ENCODE data around the gene LNX2. TPM values are rescaled to one million over a fixed set of nuclear protein-coding genes. Genes with fewer than 3 reads are reported as not detected.

LNX2 gene
- total and polyA plus RNA-seq, 7 experiments from 2014 or later, result 3.2 to 10.7 (median 4.5) TPM

DNA sequence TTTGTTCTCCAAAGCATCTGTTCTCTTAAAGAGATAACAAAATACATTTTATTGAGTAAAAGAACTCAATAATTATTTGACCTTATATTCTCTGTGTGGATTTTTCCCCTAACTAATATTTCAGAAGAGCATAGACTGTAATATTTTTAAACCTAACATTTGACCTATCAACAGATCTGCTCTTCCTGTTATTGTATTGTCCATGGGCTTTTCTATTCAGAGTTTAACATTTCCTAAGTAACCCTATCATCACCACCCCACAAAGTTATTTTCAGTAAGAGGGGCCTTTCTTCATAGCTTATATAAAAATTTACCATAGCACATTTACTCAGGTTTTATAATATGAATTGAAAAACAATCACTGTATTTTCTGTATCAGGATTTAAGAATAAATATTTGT, 18.9 kb upstream of the LNX2 start:
- Histone ChIP-seq H3K36me3 (ENCODE audit: control insufficient read depth in 2 of 3, insufficient read depth in 3 of 3, low read length in 3 of 3) (no peaks in the 10 kb centered on the region), H3K27me3 (ENCODE audit: control insufficient read depth in 2 of 2, insufficient read depth in 2 of 2, low read length in 2 of 2) (no peaks in the 10 kb centered on the region), H3K4me3 (ENCODE audit: low read length) (no peak overlapping the region), H3K27ac (ENCODE audit: low read depth, low read length) (no peak overlapping the region), H3K9me3 (ENCODE audit: control insufficient read depth in 2 of 3, low read length in 3 of 3) (no peaks in the 10 kb centered on the region), H3K4me1 (ENCODE audit: control insufficient read depth in 2 of 2, insufficient read depth in 2 of 2, low read length in 2 of 2) (peaks cover 0 to 6% of the 10 kb centered on the region in 2 donors)
- ChIA-PET CTCF (interaction anchor here (0.6 kb wide), 1 partner anchor 1145 kb away, joined by 4 read pairs; no protein-coding TSS in a partner anchor), POLR2A (interaction anchor here (0.6 to 1.3 kb wide), 3 partner anchors 17 to 33 kb away, joined by 3 to 5 read pairs (median 4); partner anchors contain the start of genes LNX2 and POLR1D)
- Mint-ChIP-seq H3K4me1 (peaks cover 23 to 77% (median 68%) of the 10 kb centered on the region in 7 donors), H3K27ac (peak overlapping the region in 2 of 9 donors; percentile 17 to 29), H3K36me3 (peaks cover under 1 to 33% (median 6%) of the 10 kb centered on the region in 5 donors), H3K27me3 (no peaks in the 10 kb centered on the region), H3K9me3 (no peaks in the 10 kb centered on the region), H3K4me3 (peak overlapping the region in 1 of 10 donors; percentile 15)
- intact Hi-C loops (cut with micrococcal nuclease), result no loop called here
- ATAC-seq (no peak), DNase-seq (no peak)

DNA sequence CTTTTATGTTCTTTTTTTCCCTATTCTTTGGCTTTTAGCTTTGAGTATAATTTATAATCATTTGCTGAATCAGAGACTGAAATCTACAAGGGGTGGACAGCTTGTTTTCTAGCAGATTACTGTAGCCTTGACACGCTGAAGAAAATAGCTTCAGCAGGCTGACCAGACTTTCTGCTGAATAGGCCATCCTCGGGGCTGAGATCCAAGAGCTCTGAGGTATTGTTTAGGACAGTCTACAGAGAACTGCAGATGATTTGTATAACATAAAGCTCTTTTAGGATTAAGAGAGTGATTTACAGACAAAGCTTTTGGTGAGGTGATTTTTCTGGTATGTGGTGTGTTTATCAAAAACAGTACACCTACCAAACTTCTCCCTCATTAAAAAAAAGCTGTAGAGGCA, 18.2 kb upstream of the LNX2 start:
- peaks cover 0 to 6% of the 10 kb centered on the region in 2 donors for H3K4me1 ChIP-seq (ENCODE audit: control insufficient read depth in 2 of 2, insufficient read depth in 2 of 2, low read length in 2 of 2)
- no peak for DNase-seq
- H3K27ac Mint-ChIP-seq, result peak overlapping the region in 2 of 9 donors; percentile 29 to 38
- H3K27me3 ChIP-seq (ENCODE audit: control insufficient read depth in 2 of 2, insufficient read depth in 2 of 2, low read length in 2 of 2), result no peaks in the 10 kb centered on the region
- POLR2A ChIA-PET, result interaction anchor here (1.2 to 1.3 kb wide), 2 partner anchors 16 to 18 kb away, joined by 4 to 5 read pairs; partner anchors contain the start of genes LNX2 and POLR1D
- CTCF ChIA-PET, result interaction anchor here (0.6 kb wide), 1 partner anchor 1144 kb away, joined by 4 read pairs; no protein-coding TSS in a partner anchor
- intact Hi-C loops (cut with micrococcal nuclease), result no loop called here
- peaks cover 25 to 81% (median 66%) of the 10 kb centered on the region in 7 donors for H3K4me1 Mint-ChIP-seq
- H3K9me3 ChIP-seq (ENCODE audit: control insufficient read depth in 2 of 3, low read length in 3 of 3), result no peaks in the 10 kb centered on the region
- H3K27me3 Mint-ChIP-seq, result no peaks in the 10 kb centered on the region
- H3K9me3 Mint-ChIP-seq, result no peaks in the 10 kb centered on the region
- ATAC-seq, result no peak
- peaks cover 0 to 32% (median 5%) of the 10 kb centered on the region in 5 donors for H3K36me3 Mint-ChIP-seq
- no peaks in the 10 kb centered on the region for H3K36me3 ChIP-seq (ENCODE audit: control insufficient read depth in 2 of 3, insufficient read depth in 3 of 3, low read length in 3 of 3)
- no peak overlapping the region for H3K27ac ChIP-seq (ENCODE audit: low read depth, low read length)
- H3K4me3 Mint-ChIP-seq, result peak overlapping the region in 1 of 10 donors; percentile 12
- H3K4me3 ChIP-seq (ENCODE audit: low read length), result no peak overlapping the region

DNA sequence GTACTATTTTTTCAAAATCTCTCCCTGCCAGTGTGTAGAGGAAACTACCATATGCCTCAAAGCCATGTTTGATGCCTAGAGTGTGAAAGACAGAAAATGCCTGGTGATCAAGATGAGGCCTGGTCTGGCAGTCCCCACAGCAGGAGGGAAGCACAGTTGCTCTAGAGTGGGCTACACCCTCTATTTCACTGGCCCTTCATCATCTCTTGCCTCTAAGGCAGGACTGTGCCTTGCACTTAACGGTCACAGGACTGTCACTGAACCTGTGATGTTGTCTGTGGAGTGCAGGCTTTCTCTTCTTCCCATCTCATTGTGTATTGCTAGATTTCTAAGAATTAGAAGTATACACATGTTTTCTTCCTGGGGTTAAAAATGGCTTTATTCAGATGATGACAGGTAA, 17.7 kb upstream of the LNX2 start:
- H3K27ac Mint-ChIP-seq, result peak overlapping the region in 3 of 9 donors; percentile 29 to 40 (median 38)
- H3K36me3 ChIP-seq (ENCODE audit: control insufficient read depth in 2 of 3, insufficient read depth in 3 of 3, low read length in 3 of 3), result no peaks in the 10 kb centered on the region
- DNase-seq (no peak), ATAC-seq (no peak)
- peak overlapping the region in 1 of 10 donors; percentile 12 for H3K4me3 Mint-ChIP-seq
- H3K9me3 Mint-ChIP-seq, result no peaks in the 10 kb centered on the region
- no peak overlapping the region for H3K27ac ChIP-seq (ENCODE audit: low read depth, low read length)
- H3K27me3 Mint-ChIP-seq, result no peaks in the 10 kb centered on the region
- ChIA-PET CTCF (no interaction called here), POLR2A (interaction anchor here (1.2 to 1.3 kb wide), 2 partner anchors 16 to 17 kb away, joined by 4 to 5 read pairs; partner anchors contain the start of genes LNX2 and POLR1D)
- peaks cover 0 to 29% (median 5%) of the 10 kb centered on the region in 5 donors for H3K36me3 Mint-ChIP-seq
- peaks cover 0 to 6% of the 10 kb centered on the region in 2 donors for H3K4me1 ChIP-seq (ENCODE audit: control insufficient read depth in 2 of 2, insufficient read depth in 2 of 2, low read length in 2 of 2)
- H3K4me1 Mint-ChIP-seq, result peaks cover 25 to 81% (median 66%) of the 10 kb centered on the region in 7 donors
- no peaks in the 10 kb centered on the region for H3K9me3 ChIP-seq (ENCODE audit: control insufficient read depth in 2 of 3, low read length in 3 of 3)
- no peak overlapping the region for H3K4me3 ChIP-seq (ENCODE audit: low read length)
- no peaks in the 10 kb centered on the region for H3K27me3 ChIP-seq (ENCODE audit: control insufficient read depth in 2 of 2, insufficient read depth in 2 of 2, low read length in 2 of 2)
- intact Hi-C loops (cut with micrococcal nuclease), result no loop called here

DNA sequence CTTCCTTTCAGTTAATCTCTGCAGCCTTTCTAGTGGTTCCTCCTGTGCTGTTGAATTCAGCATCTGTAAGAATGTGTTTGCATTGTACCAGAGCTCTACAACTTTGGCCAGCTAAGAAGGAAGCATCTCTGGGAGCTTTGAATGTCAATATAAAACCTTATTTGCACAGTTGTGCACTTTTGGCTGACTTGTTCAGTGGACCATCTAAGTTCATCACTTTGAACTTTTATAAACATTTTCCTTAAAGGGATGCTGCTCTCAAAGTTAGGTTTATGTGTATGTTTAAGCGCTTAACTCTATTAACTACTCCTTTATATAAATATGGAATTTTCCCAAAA, 16.9 kb upstream of the LNX2 start:
- Mint-ChIP-seq H3K36me3 (peaks cover 2 to 28% (median 7%) of the 10 kb centered on the region in 5 donors), H3K4me1 (peaks cover 23 to 81% (median 66%) of the 10 kb centered on the region in 7 donors), H3K27ac (peak overlapping the region in 4 of 9 donors; percentile 11 to 61 (median 24)), H3K27me3 (no peaks in the 10 kb centered on the region), H3K9me3 (no peaks in the 10 kb centered on the region), H3K4me3 (peak overlapping the region in 4 of 10 donors; percentile 9 to 41 (median 22))
- Histone ChIP-seq H3K27me3 (ENCODE audit: control insufficient read depth in 2 of 2, insufficient read depth in 2 of 2, low read length in 2 of 2) (no peaks in the 10 kb centered on the region), H3K27ac (ENCODE audit: low read depth, low read length) (no peak overlapping the region), H3K9me3 (ENCODE audit: control insufficient read depth in 2 of 3, low read length in 3 of 3) (no peaks in the 10 kb centered on the region), H3K4me3 (ENCODE audit: low read length) (no peak overlapping the region), H3K36me3 (ENCODE audit: control insufficient read depth in 2 of 3, insufficient read depth in 3 of 3, low read length in 3 of 3) (no peaks in the 10 kb centered on the region), H3K4me1 (ENCODE audit: control insufficient read depth in 2 of 2, insufficient read depth in 2 of 2, low read length in 2 of 2) (peaks cover 0 to 6% of the 10 kb centered on the region in 2 donors)
- intact Hi-C loops (cut with micrococcal nuclease), result no loop called here
- ATAC-seq, result no peak
- DNase-seq, result no peak
- POLR2A ChIA-PET, result no interaction called here
- CTCF ChIA-PET, result no interaction called here

DNA sequence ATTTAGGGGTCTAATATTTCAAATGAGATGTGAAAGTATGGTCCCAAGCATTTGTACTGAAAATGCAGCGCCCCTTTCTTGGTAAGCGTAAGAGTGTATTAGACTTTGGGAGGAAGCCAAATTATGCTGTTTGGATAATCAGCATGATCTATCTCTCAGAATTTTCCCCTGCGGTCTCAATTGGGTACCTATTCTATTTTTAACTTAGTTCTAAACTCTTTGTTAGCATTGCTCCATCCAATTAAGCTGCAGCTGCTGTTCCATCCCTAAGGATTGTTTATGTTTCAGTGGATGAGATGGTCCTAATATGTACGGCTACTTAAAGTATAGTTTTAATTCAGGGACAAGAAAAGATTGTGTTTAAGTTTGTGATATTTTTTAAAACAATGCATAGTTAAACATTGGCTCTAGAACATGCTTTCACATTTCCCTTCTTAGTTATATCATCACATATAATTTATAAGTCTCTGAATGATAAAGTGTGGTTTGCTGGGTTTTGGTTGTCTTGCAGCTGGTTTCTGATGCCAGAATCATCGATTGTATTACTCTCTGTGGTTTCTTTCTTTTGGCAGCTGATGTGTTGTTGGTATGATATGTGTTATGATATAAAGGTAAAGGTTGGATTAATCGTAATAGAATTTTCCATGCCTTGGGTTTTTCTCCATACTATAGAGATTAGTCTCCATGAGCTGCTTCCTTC, 16.4 kb upstream of the LNX2 start:
- peaks cover 3 to 31% (median 7%) of the 10 kb centered on the region in 5 donors for H3K36me3 Mint-ChIP-seq
- Histone ChIP-seq H3K9me3 (ENCODE audit: control insufficient read depth in 2 of 3, low read length in 3 of 3) (no peaks in the 10 kb centered on the region), H3K27me3 (ENCODE audit: control insufficient read depth in 2 of 2, insufficient read depth in 2 of 2, low read length in 2 of 2) (no peaks in the 10 kb centered on the region), H3K4me3 (ENCODE audit: low read length) (no peak overlapping the region), H3K36me3 (ENCODE audit: control insufficient read depth in 2 of 3, insufficient read depth in 3 of 3, low read length in 3 of 3) (no peaks in the 10 kb centered on the region), H3K4me1 (ENCODE audit: control insufficient read depth in 2 of 2, insufficient read depth in 2 of 2, low read length in 2 of 2) (peaks cover 0 to 6% of the 10 kb centered on the region in 2 donors), H3K27ac (ENCODE audit: low read depth, low read length) (no peak overlapping the region)
- H3K27ac Mint-ChIP-seq, result peak overlapping the region in 6 of 9 donors; percentile 11 to 61 (median 24)
- no peaks in the 10 kb centered on the region for H3K9me3 Mint-ChIP-seq
- ATAC-seq (no peak), DNase-seq (no peak)
- ChIA-PET CTCF (no interaction called here), POLR2A (no interaction called here)
- intact Hi-C loops (cut with micrococcal nuclease), result no loop called here
- H3K4me3 Mint-ChIP-seq, result peak overlapping the region in 5 of 10 donors; percentile 9 to 41 (median 19)
- H3K4me1 Mint-ChIP-seq, result peaks cover 22 to 81% (median 65%) of the 10 kb centered on the region in 7 donors
- no peaks in the 10 kb centered on the region for H3K27me3 Mint-ChIP-seq

DNA sequence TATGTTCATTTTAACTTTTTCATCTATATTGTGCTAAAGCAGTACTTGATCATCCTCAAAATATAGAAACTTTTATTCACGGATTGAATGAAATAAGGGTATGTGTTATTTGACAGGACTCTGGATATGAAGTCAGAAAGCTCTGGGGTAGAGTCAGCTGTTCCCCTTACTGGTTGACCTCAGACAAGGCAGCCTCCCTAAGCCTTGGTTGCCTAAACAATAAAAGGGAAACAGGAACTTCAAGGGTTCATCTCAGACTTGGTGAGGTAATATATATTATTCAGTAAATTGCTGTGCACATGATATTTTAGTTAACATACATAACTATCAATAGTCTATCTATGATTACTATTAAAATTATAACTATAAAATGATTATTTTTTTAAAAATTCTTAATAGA, 14.9 kb upstream of the LNX2 start:
- POLR2A ChIA-PET, result no interaction called here
- H3K27me3 Mint-ChIP-seq, result no peaks in the 10 kb centered on the region
- Histone ChIP-seq H3K27ac (ENCODE audit: low read depth, low read length) (no peak overlapping the region), H3K4me3 (ENCODE audit: low read length) (no peak overlapping the region), H3K27me3 (ENCODE audit: control insufficient read depth in 2 of 2, insufficient read depth in 2 of 2, low read length in 2 of 2) (no peaks in the 10 kb centered on the region), H3K9me3 (ENCODE audit: control insufficient read depth in 2 of 3, low read length in 3 of 3) (no peaks in the 10 kb centered on the region), H3K36me3 (ENCODE audit: control insufficient read depth in 2 of 3, insufficient read depth in 3 of 3, low read length in 3 of 3) (no peaks in the 10 kb centered on the region), H3K4me1 (ENCODE audit: control insufficient read depth in 2 of 2, insufficient read depth in 2 of 2, low read length in 2 of 2) (peaks cover 0 to 9% of the 10 kb centered on the region in 2 donors)
- peak; percentile 69 for ATAC-seq
- no peak overlapping the region for H3K4me3 Mint-ChIP-seq
- CTCF ChIA-PET, result no interaction called here
- H3K36me3 Mint-ChIP-seq, result peaks cover 3 to 44% (median 16%) of the 10 kb centered on the region in 5 donors
- intact Hi-C loops (cut with micrococcal nuclease), result no loop called here
- H3K4me1 Mint-ChIP-seq, result peaks cover 29 to 87% (median 76%) of the 10 kb centered on the region in 7 donors
- H3K27ac Mint-ChIP-seq, result peak overlapping the region in 1 of 9 donors; percentile 36
- H3K9me3 Mint-ChIP-seq, result no peaks in the 10 kb centered on the region
- no peak for DNase-seq

All from naive thymus-derived CD4-positive, alpha-beta T cell (primary cell).